ENCODE data around the gene IFT27.

The IFT27 gene

DNA sequence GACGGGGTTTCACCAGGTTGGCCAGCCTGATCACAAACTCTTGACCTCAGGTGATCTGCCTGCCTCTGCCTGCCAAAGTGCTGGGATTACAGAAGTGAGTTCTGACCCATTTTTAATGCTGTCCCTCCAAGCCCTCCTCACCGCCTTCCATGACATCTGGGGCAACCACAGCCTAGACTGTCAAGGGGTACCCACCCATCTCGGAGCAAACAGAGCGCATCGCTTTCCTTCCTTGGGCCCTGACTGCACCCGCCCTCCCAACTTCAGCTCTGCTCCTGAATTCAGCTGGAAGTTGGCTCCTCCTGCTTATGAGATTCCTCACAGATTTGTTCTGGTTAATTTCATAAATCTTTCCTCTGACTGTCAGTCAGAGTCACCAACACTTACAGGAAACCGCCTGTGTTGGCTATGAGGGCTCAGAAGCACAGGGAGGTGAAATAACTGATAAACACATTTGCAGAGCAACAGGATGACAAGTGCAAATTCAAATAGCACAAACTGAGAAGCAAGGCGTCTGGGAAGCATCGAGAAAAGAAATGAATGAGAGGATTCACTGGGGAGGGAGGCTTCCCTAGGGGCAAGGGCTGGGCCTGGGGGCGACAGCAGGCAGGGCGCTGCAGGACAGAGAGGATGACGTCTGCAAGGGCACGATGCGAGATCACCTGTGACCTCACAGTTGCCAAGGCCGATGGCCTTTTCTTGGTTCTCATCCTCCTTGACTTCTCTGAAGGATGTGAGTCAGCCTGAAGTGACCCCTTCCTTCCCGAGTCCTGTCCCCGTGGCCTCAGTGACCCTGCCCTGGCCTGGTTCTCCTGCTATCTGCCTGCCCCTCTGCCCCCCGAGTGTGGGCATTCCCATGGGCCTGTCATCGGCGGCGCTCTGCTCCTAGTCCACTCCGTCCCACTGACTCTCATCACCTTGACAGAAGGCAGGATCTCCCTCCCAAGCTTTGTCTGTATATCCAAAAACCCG is 6.1 kb downstream of the IFT27 start:
- H3K9me3 ChIP-seq (ENCODE audit: control insufficient read depth, insufficient read depth, low read length), result no peaks in the 10 kb centered on the region
- H3K4me3 ChIP-seq (ENCODE audit: low read length), result no peak overlapping the region
- H3K27ac ChIP-seq (ENCODE audit: low read depth, low read length), result no peak overlapping the region
- H3K27me3 ChIP-seq (ENCODE audit: control insufficient read depth, low read length), result no peaks in the 10 kb centered on the region
- no peak for TF ChIP-seq EZH2phosphoT487 (IDR thresholded peaks at IDR 0.05; ENCODE audit: borderline replicate concordance, low read length)
- TF ChIP-seq, protein P1, sequence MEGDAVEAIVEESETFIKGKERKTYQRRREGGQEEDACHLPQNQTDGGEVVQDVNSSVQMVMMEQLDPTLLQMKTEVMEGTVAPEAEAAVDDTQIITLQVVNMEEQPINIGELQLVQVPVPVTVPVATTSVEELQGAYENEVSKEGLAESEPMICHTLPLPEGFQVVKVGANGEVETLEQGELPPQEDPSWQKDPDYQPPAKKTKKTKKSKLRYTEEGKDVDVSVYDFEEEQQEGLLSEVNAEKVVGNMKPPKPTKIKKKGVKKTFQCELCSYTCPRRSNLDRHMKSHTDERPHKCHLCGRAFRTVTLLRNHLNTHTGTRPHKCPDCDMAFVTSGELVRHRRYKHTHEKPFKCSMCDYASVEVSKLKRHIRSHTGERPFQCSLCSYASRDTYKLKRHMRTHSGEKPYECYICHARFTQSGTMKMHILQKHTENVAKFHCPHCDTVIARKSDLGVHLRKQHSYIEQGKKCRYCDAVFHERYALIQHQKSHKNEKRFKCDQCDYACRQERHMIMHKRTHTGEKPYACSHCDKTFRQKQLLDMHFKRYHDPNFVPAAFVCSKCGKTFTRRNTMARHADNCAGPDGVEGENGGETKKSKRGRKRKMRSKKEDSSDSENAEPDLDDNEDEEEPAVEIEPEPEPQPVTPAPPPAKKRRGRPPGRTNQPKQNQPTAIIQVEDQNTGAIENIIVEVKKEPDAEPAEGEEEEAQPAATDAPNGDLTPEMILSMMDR (IDR thresholded peaks at IDR 0.05; ENCODE audit: low read depth, low read length, poor library complexity, severe bottlenecking), result no peak
- peaks cover under 1% of the 10 kb centered on the region for H3K79me2 ChIP-seq (ENCODE audit: control insufficient read depth, low read length)
- 0 out of 2 replicates have a peak, but pooled peaks cover 3% of the 10 kb centered on the region for H3K36me3 ChIP-seq (ENCODE audit: control insufficient read depth, low read length)
- H3K4me2 ChIP-seq (ENCODE audit: low read length), result no peak overlapping the region
- no peaks in the 10 kb centered on the region for H4K20me1 ChIP-seq (ENCODE audit: control insufficient read depth, insufficient read depth, low read depth, low read length)
- peaks cover 1% of the 10 kb centered on the region for H3K4me1 ChIP-seq (ENCODE audit: control insufficient read depth, low read length)
- no peaks in the 10 kb centered on the region for H3F3A ChIP-seq (ENCODE audit: control insufficient read depth, insufficient read depth)
- no peaks in the 10 kb centered on the region for H3K9me2 ChIP-seq (replicated peaks; ENCODE audit: control insufficient read depth, low read length)

DNA sequence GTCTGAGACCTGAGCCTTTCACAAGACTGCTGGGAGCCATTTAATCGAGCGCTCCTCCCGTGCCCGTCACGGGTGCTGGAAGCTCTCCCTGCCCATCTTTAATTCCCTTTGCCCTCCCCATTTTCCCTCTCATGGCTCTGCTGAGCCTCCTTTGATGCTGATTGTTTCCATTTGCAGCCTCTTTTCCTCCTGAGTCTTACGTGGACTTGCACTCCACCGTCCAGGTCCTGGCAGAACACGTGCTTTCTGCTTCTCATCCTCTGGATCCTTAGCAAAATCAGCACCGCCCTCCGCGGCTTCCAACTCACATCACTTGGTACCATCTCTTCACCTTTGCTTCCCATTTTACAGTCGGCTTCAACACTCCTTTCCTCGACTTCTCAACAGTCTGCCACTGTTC is 7.3 kb downstream of the IFT27 start:
- Histone ChIP-seq H3K4me2 (ENCODE audit: low read length) (no peak overlapping the region), H3K4me1 (ENCODE audit: control insufficient read depth, low read length) (no peaks in the 10 kb centered on the region), H3F3A (ENCODE audit: control insufficient read depth, insufficient read depth) (no peaks in the 10 kb centered on the region), H4K20me1 (ENCODE audit: control insufficient read depth, insufficient read depth, low read depth, low read length) (no peaks in the 10 kb centered on the region), H3K9me2 (replicated peaks; ENCODE audit: control insufficient read depth, low read length) (no peaks in the 10 kb centered on the region), H3K36me3 (ENCODE audit: control insufficient read depth, low read length) (0 out of 2 replicates have a peak, but pooled peaks cover 3% of the 10 kb centered on the region), H3K79me2 (ENCODE audit: control insufficient read depth, low read length) (no peaks in the 10 kb centered on the region), H3K27ac (ENCODE audit: low read depth, low read length) (no peak overlapping the region), H3K27me3 (ENCODE audit: control insufficient read depth, low read length) (no peaks in the 10 kb centered on the region), H3K9me3 (ENCODE audit: control insufficient read depth, insufficient read depth, low read length) (no peaks in the 10 kb centered on the region), H3K4me3 (ENCODE audit: low read length) (no peak overlapping the region)
- TF ChIP-seq, protein P1 (IDR thresholded peaks at IDR 0.05; ENCODE audit: low read depth, low read length, poor library complexity, severe bottlenecking), result no peak
- TF ChIP-seq EZH2phosphoT487 (IDR thresholded peaks at IDR 0.05; ENCODE audit: borderline replicate concordance, low read length), result no peak

DNA sequence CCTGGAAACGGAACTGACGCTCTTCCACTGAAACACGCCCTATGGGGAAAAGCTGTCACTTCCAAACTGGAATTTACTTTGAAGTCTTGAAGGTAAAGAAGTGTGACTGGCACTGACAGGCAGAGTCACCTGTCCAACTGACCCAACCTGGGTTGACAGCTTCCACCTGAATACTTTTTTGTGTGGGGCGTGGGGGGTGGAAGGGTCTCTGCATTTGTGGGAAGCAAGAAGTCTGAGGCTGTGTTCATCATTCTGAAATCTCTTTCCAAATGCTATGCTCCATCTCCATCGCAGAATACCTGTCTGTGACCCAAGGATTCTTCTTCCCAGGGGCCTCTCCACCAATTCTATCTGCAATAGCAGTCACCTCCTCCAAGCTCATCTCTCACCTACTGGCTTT is 7.8 kb downstream of the IFT27 start:
- Histone ChIP-seq H3K36me3 (ENCODE audit: control insufficient read depth, low read length) (0 out of 2 replicates have a peak, but pooled peaks cover 3% of the 10 kb centered on the region), H3K4me1 (ENCODE audit: control insufficient read depth, low read length) (no peaks in the 10 kb centered on the region), H4K20me1 (ENCODE audit: control insufficient read depth, insufficient read depth, low read depth, low read length) (no peaks in the 10 kb centered on the region), H3K27ac (ENCODE audit: low read depth, low read length) (no peak overlapping the region), H3K4me3 (ENCODE audit: low read length) (no peak overlapping the region), H3K79me2 (ENCODE audit: control insufficient read depth, low read length) (no peaks in the 10 kb centered on the region), H3F3A (ENCODE audit: control insufficient read depth, insufficient read depth) (no peaks in the 10 kb centered on the region), H3K27me3 (ENCODE audit: control insufficient read depth, low read length) (no peaks in the 10 kb centered on the region), H3K9me3 (ENCODE audit: control insufficient read depth, insufficient read depth, low read length) (no peaks in the 10 kb centered on the region), H3K4me2 (ENCODE audit: low read length) (no peak overlapping the region), H3K9me2 (replicated peaks; ENCODE audit: control insufficient read depth, low read length) (no peaks in the 10 kb centered on the region)
- no peak for TF ChIP-seq EZH2phosphoT487 (IDR thresholded peaks at IDR 0.05; ENCODE audit: borderline replicate concordance, low read length)
- TF ChIP-seq, protein P1 (IDR thresholded peaks at IDR 0.05; ENCODE audit: low read depth, low read length, poor library complexity, severe bottlenecking), result no peak

All from DOHH2 (cell line).